ENCODE measurements around the gene IFRD2. TPM values are rescaled to one million over a fixed set of nuclear protein-coding genes. Genes with fewer than 3 reads are reported as not detected.

Gene IFRD2
- total and polyA plus RNA-seq, 9 of the 15 experiments (the other 6 are each of a cell fraction or from before 2014, with no cell fraction given), result 30.5 to 115 (median 52.8) TPM

DNA sequence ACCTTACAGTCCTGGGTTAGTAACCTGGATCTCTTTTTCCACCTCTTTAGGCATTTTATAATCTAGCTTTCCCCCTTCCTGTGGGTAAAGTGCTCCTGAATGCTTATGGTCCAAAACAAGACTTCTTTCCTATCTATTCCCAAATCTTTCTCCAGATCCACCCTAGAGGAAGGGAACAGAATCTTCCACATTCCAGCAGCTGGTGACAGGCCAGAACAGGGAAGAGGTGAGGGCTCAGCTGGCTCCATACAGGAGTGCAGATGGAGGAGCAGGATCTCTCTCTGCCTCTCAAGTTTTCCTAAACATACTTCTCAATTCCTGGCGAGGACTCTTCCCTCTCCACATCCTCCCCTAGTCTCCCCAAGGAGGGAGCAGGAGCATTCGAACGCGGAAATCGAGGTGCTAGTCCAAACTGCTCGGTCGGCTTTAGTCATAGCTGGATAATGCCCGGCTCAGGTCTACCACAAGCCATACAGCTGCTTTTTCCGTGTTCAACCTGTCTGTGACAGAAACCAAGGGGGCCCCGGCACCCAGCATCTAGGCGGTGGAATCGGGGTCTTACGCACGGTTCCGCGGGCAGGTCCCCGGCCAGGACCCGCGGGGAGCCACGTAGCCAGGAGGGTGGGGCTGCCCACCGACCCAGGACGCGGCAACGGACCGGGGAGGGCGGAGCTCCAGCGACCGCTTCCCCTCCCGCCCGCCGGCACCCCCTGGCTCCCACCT, 44.4 kb upstream of the IFRD2 start:
- ATAC-seq, result peak; percentile 35
- FAIRE-seq, result no peak
- Histone ChIP-seq H3K4me3 (peak overlapping the region; percentile 96), H3K27ac (ENCODE audit: extremely low read depth, low read depth, low read length) (peak overlapping the region; percentile 99), H3K9me1 (ENCODE audit: control insufficient read depth, insufficient read depth, low read length) (peaks cover 4% of the 10 kb centered on the region), H3K27me3 (ENCODE audit: control insufficient read depth in 2 of 2, insufficient read depth in 2 of 2, low read length in 2 of 2) (no peaks in the 10 kb centered on the region), H4K20me1 (replicated peaks; ENCODE audit: control insufficient read depth, insufficient read depth, low read length) (peaks cover 14% of the 10 kb centered on the region), H3K4me1 (replicated peaks in 1 of 2; ENCODE audit: control insufficient read depth in 2 of 2, insufficient read depth in 2 of 2, low read length in 2 of 2) (peaks cover 27 to 40% of the 10 kb centered on the region in 2 experiments; a peak in 4 of 5 replicates), H3K79me2 (ENCODE audit: control insufficient read depth, insufficient read depth, low read length) (peaks cover 85% of the 10 kb centered on the region), H3K4me2 (ENCODE audit: insufficient read depth, low read length) (peak overlapping the region; percentile 95), H3K9me3 (replicated peaks; ENCODE audit: control insufficient read depth, insufficient read depth, low read depth, low read length) (no peaks in the 10 kb centered on the region), H3K9ac (ENCODE audit: insufficient read depth in 1 of 2, low read depth in 2 of 2, low read length in 2 of 2) (peak overlapping the region; percentile 98 to 99), H3K36me3 (ENCODE audit: control insufficient read depth, insufficient read depth, low read length) (peaks cover 46% of the 10 kb centered on the region; the same call in 2 of the 3 replicates), H2AFZ (ENCODE audit: low read depth, low read length) (0 out of 2 replicates have a peak overlapping the region, but pooled peaks have one; percentile 11)
- CTCF ChIA-PET (ENCODE audit: low intra/inter-chr PET ratio), result no interaction called here
- POLR2A ChIA-PET, result interaction anchor here (0.6 to 2.5 kb wide), 23 partner anchors 9 to 936 kb away, joined by 3 to 31 read pairs (median 3); partner anchors contain the start of genes CYB561D2, HYAL1, NPRL2 and TUSC2
- TF ChIP-seq SPI1 (IDR thresholded peaks at IDR 0.05; ENCODE audit: borderline replicate concordance, low read depth, low read length) (no peak), E2F6 (IDR thresholded peaks at IDR 0.05; ENCODE audit: borderline replicate concordance in 1 of 2, extremely low read depth in 1 of 2, insufficient read depth in 1 of 2, insufficient read length in 1 of 2, low read depth in 1 of 2, low read length in 1 of 2, poor library complexity in 1 of 2, severe bottlenecking in 1 of 2) (peak in 1 of 2 experiments; percentile 74), ZBTB7A (IDR thresholded peaks at IDR 0.05; ENCODE audit: borderline replicate concordance, control insufficient read depth, low read depth, low read length) (peak; percentile 41; the same call in 1 of the 2 replicates), U2AF1 (optimal IDR thresholded peaks at IDR 0.05; ENCODE audit: low read depth, low read length) (no peak), ZBTB1 (CRISPR knock-in tag; IDR thresholded peaks at IDR 0.05; ENCODE audit: borderline replicate concordance, low read depth) (0 out of 2 replicates have a peak, but pooled peaks have one; percentile 15), TARDBP (IDR thresholded peaks at IDR 0.05) (no peak), CHD1 (IDR thresholded peaks at IDR 0.05; ENCODE audit: low read length) (peak; percentile 68), STAG1 (CRISPR knock-in tag; IDR thresholded peaks at IDR 0.05; ENCODE audit: borderline replicate concordance) (0 out of 2 replicates have a peak, but pooled peaks have one; percentile 43), CBX1 (IDR thresholded peaks at IDR 0.05; ENCODE audit: low read depth) (0 out of 2 replicates have a peak, but pooled peaks have one; percentile 13), TRIM28 (IDR thresholded peaks at IDR 0.05) (no peak)
- in situ Hi-C loops (cut with MboI), result no loop called here
- 0% methylated on average over 7 of the region's 31 CpGs for WGBS (ENCODE audit: insufficient coverage, low coverage, missing lambda C conversion rate)
- DNase-seq (ENCODE audit: extremely low read depth in 1 of 4, low spot score in 3 of 4), result peak in 2 of 4 experiments; percentile 66 to 68
- BruUV-seq (replicated peaks), result TSS peak; percentile 41
- intact Hi-C loops (cut with micrococcal nuclease), result no loop called here
